Hepatocyte (in vitro differentiated cells): Measurements from ENCODE around the gene PARP6. TPM values are rescaled to one million over a fixed set of nuclear protein-coding genes. Genes with fewer than 3 reads are reported as not detected.

Experiments used
- DNase-seq: peaks from one replicate; pipeline ENCODE4 v3.0.0-alpha.2; 2016; ENCODE audit warnings: low spot score
- H2AFZ ChIP-seq: fragments of 200-600 bp; sonication (generic); 2 replicates; pipeline ENCODE4 v1.6.0; 2016; ENCODE audit warnings: antibody characterized with exemption, mild to moderate bottlenecking
- H3K27ac ChIP-seq: fragments of 200-600 bp; sonication (generic); 2 replicates; pipeline ENCODE4 v1.5.1; 2016; ENCODE audit warnings: mild to moderate bottlenecking
- H3K27me3 ChIP-seq: fragments of 200-600 bp; sonication (generic); 2 replicates; pipeline ENCODE4 v1.6.1; 2016
- H3K36me3 ChIP-seq: fragments of 200-600 bp; sonication (generic); replicated peaks from 2 replicates; pipeline ENCODE4 v1.5.1; 2016; ENCODE audit warnings: low read depth; ENCODE audit not compliant: insufficient read depth
- H3K4me1 ChIP-seq: fragments of 200-600 bp; sonication (generic); 2 replicates; pipeline ENCODE4 v1.5.1; 2016; ENCODE audit warnings: mild to moderate bottlenecking, moderate library complexity; ENCODE audit not compliant: insufficient read depth
- H3K4me2 ChIP-seq: fragments of 200-600 bp; sonication (generic); 2 replicates; pipeline ENCODE4 v1.6.0; 2016
- H3K4me3 ChIP-seq: fragments of 200-600 bp; sonication (generic); 2 replicates; pipeline ENCODE4 v1.5.1; 2016; ENCODE audit warnings: mild to moderate bottlenecking
- H3K79me2 ChIP-seq: fragments of 200-600 bp; sonication (generic); 2 replicates; pipeline ENCODE4 v1.6.0; 2017; ENCODE audit warnings: mild to moderate bottlenecking
- H3K9me2 ChIP-seq: fragments of 200-600 bp; sonication (generic); replicated peaks from 2 replicates; pipeline ENCODE4 v1.6.0; 2017; ENCODE audit warnings: mild to moderate bottlenecking; ENCODE audit not compliant: insufficient read depth
- H3K9me3 ChIP-seq: fragments of 200-600 bp; sonication (generic); 2 replicates; pipeline ENCODE4 v1.5.1; 2016; ENCODE audit warnings: low read depth, mild to moderate bottlenecking
- H4K20me1 ChIP-seq: fragments of 200-600 bp; sonication (generic); 2 replicates; pipeline ENCODE4 v1.6.0; 2016; ENCODE audit warnings: mild to moderate bottlenecking; ENCODE audit not compliant: insufficient read depth, poor library complexity, severe bottlenecking
- CTCF ChIP-seq: fragments of 200-600 bp; sonication (generic); IDR thresholded peaks from 2 replicates; pipeline ENCODE4 v1.5.1; 2016; ENCODE audit warnings: antibody characterized with exemption, mild to moderate bottlenecking; ENCODE audit not compliant: poor library complexity
- EZH2 ChIP-seq: fragments of 200-600 bp; sonication (generic); IDR thresholded peaks from 2 replicates; pipeline ENCODE4 v1.6.1; 2016; ENCODE audit warnings: antibody characterized with exemption, mild to moderate bottlenecking, borderline replicate concordance
- EZH2phosphoT487 ChIP-seq: fragments of 200-600 bp; sonication (generic); IDR thresholded peaks from one replicate; pipeline ENCODE4 v1.6.1; 2018; ENCODE audit warnings: antibody characterized with exemption, mild to moderate bottlenecking, low read depth, moderate library complexity; ENCODE audit not compliant: unreplicated experiment, severe bottlenecking
- WGBS: methylation state at CpG from one replicate; pipeline ENCODE4 v1.1.6; 2016; ENCODE audit warnings: low lambda C conversion rate; ENCODE audit errors: missing lambda C conversion rate; 5-methylcytosine and 5-hydroxymethylcytosine counted together
- polyA plus RNA-seq: library from polyadenylated mRNA; unstranded; fragments of >200 nt; fragmentation: Nextera tagmentation; extraction: Ambion mirVana; gene quantifications from 2 replicates; pipeline ENCODE4 v1.2.1, GENCODE V29; 2016
- total RNA-seq: library from RNA; depleted of rRNA; stranded (reverse); fragments of >200 nt; gene quantifications from 2 replicates; pipeline ENCODE4 v1.2.3, GENCODE V29; 2014

PARP6 gene
- total and polyA plus RNA-seq, 2 experiments from 2014 or later: 57.1 to 61.4 TPM

DNA sequence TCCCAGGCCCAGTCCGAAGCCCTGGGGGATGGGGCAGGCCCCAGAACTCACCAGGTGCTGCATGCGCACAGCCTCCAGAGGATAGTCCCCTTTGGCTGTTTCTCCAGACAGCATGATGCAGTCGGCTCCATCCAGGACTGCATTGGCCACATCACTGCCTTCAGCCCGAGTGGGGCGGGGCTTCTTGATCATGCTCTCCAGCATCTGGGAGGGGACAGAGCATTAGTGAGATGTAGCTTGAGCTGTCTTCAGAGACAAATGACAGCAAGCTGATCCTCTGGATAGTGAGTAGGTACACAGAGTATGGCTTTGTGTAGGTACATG lies 65.7 kb downstream of the PARP6 start:
- no peaks in the 10 kb centered on the region for H3K27me3 ChIP-seq
- H3K79me2 ChIP-seq: peaks cover 4% of the 10 kb centered on the region
- H3K9me2 ChIP-seq: no peaks in the 10 kb centered on the region
- H3K4me1 ChIP-seq: no peaks in the 10 kb centered on the region
- no peak overlapping the region for H3K27ac ChIP-seq
- no peak overlapping the region for H3K4me3 ChIP-seq
- no peak overlapping the region for H2AFZ ChIP-seq
- no peak overlapping the region for H3K4me2 ChIP-seq
- no peaks in the 10 kb centered on the region for H3K9me3 ChIP-seq
- H3K36me3 ChIP-seq: peaks cover 4% of the 10 kb centered on the region
- no peaks in the 10 kb centered on the region for H4K20me1 ChIP-seq
- no peak for DNase-seq
- 95% methylated on average over 5 of the region's 5 CpGs for WGBS
- TF ChIP-seq EZH2phosphoT487 (no peak), EZH2 (no peak), CTCF (no peak)

DNA sequence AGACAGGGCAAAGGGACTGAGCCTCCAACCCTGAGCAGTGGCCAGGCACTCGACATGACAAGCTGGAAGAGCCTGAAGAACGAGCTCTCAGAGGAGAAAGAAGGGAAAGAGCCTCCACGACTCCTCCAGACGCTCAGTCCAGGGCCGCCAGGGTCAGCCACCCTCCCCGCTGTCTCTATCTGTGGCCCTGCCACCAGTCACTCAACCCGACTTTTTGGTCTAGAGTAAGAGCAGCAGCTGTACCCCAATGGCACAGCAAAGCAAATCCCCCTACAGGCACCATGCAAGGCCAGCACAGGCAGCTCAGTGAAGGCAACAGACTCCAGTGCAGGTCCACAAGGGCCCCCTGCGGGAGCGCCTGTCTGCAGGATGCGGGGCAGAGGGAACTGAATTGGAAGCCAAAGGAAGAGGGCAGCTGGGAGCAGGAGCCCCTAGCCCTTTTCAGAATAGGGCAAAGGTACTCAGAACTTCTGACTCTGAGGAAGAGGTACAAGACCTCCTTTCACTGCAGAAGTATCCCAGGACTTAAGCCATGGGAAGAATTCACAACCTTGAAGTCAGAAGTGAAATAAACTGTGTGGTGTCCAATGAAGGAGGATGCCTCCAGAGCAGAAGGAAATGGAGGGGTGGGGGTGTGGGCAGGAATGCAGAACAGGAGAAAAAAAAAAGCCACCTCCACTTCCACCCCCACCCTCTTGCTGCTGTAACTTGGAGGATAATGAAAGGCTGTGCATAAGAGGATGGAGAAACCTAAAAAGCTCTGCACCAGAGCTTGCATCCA lies 66.3 kb downstream of the PARP6 start:
- no peaks in the 10 kb centered on the region for H3K9me2 ChIP-seq
- H3K4me2 ChIP-seq: no peak overlapping the region
- H3K9me3 ChIP-seq: no peaks in the 10 kb centered on the region
- H4K20me1 ChIP-seq: no peaks in the 10 kb centered on the region
- H3K4me3 ChIP-seq: no peak overlapping the region
- no peak for TF ChIP-seq EZH2
- 91% methylated on average over 10 of the region's 10 CpGs for WGBS
- no peaks in the 10 kb centered on the region for H3K27me3 ChIP-seq
- H3K27ac ChIP-seq: no peak overlapping the region
- H3K79me2 ChIP-seq: peaks cover 4% of the 10 kb centered on the region
- DNase-seq: no peak
- peaks cover 4% of the 10 kb centered on the region for H3K36me3 ChIP-seq
- H2AFZ ChIP-seq: no peak overlapping the region
- no peaks in the 10 kb centered on the region for H3K4me1 ChIP-seq

DNA sequence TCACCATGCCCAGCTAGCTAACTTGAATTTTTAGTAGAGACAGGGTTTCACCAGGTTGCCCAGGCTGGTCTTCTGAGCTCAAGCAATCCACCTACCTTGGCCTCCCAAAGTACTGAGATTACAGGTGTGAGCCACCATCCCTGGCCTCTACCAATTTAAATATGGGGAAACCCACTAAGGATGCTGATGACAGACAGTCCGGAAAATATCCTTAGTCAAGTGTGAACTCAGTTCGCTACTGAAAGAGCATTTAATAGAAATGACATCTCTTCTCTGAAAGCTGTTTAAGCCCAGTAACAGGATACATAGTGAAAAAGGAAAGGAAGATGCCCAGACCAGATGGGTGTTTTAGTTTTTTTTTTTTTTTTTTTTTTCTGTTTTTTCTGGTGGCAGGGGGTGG lies 67.1 kb downstream of the PARP6 start:
- Histone ChIP-seq H3K27ac (no peak overlapping the region), H3K27me3 (no peaks in the 10 kb centered on the region), H3K9me3 (no peaks in the 10 kb centered on the region), H2AFZ (no peak overlapping the region), H3K36me3 (peaks cover 4% of the 10 kb centered on the region), H3K4me2 (no peak overlapping the region), H3K9me2 (no peaks in the 10 kb centered on the region), H4K20me1 (no peaks in the 10 kb centered on the region), H3K4me1 (no peaks in the 10 kb centered on the region), H3K79me2 (peaks cover 4% of the 10 kb centered on the region), H3K4me3 (no peak overlapping the region)
- WGBS: 96% methylated on average over 2 of the region's 2 CpGs
- no peak for TF ChIP-seq EZH2phosphoT487
- TF ChIP-seq CTCF: no peak
- no peak for TF ChIP-seq EZH2
- DNase-seq: no peak

DNA sequence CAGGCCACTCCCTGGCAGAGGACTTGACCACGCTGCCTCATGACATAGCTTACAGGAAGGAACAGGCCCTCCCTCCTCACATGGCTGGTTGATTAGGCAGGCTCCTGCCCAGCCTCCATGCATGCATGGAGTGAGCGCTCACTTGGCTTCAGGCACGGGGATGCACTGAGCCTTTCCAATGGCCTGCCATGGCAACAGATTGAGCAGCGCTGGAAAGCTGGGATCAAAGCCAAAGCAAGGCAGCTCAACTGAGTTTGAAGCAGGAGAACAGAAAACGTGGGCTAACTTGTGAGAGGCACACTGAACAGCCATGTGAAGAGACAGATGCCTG lies 68.9 kb downstream of the PARP6 start:
- no peaks in the 10 kb centered on the region for H3K4me1 ChIP-seq
- no peaks in the 10 kb centered on the region for H3K9me2 ChIP-seq
- no peaks in the 10 kb centered on the region for H4K20me1 ChIP-seq
- no peaks in the 10 kb centered on the region for H3K36me3 ChIP-seq
- WGBS: 78% methylated on average over 5 of the region's 5 CpGs
- H3K9me3 ChIP-seq: no peaks in the 10 kb centered on the region
- no peak overlapping the region for H3K27ac ChIP-seq
- H3K79me2 ChIP-seq: no peaks in the 10 kb centered on the region
- DNase-seq: no peak
- H3K4me3 ChIP-seq: no peak overlapping the region
- TF ChIP-seq EZH2 (no peak), CTCF (no peak), EZH2phosphoT487 (no peak)
- no peak overlapping the region for H2AFZ ChIP-seq
- H3K4me2 ChIP-seq: no peak overlapping the region
- H3K27me3 ChIP-seq: no peaks in the 10 kb centered on the region
